Large intestine (tissue), 3 donors: Measurements from ENCODE around the gene ZNF595. TPM values are rescaled to one million over a fixed set of nuclear protein-coding genes. Genes with fewer than 3 reads are reported as not detected.
"Not testable (repeated sequence)": the region's sequence is repeated elsewhere in the genome, so short reads cannot be mapped to it uniquely, and the experiment has no call there.

ENCODE experiments used
- DNase-seq, 2 donors: peaks; one replicate each; pipeline versions ENCODE4 v3.0.0 to v3.0.0-alpha.2; 2013
- H3K27ac ChIP-seq: one replicate; pipeline ENCODE4 v1.5.1; 2013; ENCODE audit warnings: low read length
- H3K27me3 ChIP-seq: 2 replicates; pipeline ENCODE4 v1.6.1; 2013; ENCODE audit warnings: low read length; ENCODE audit not compliant: control insufficient read depth, insufficient read depth
- H3K36me3 ChIP-seq: 2 replicates; pipeline ENCODE4 v1.6.1; 2013; ENCODE audit warnings: low read length; ENCODE audit not compliant: control insufficient read depth, insufficient read depth
- H3K4me1 ChIP-seq: one replicate; pipeline ENCODE4 v1.6.1; 2013; ENCODE audit warnings: low read length; ENCODE audit not compliant: control insufficient read depth, insufficient read depth
- H3K4me3 ChIP-seq: one replicate; pipeline ENCODE4 v1.5.1; 2013; ENCODE audit warnings: low read length
- H3K9me3 ChIP-seq: one replicate; pipeline ENCODE4 v1.6.1; 2013; ENCODE audit warnings: mild to moderate bottlenecking, low read depth, low read length, moderate library complexity; ENCODE audit not compliant: control insufficient read depth
- WGBS: methylation state at CpG from one replicate; pipeline ENCODE4 v1.1.5; 2013; ENCODE audit warnings: low lambda C conversion rate; ENCODE audit not compliant: insufficient coverage; 5-methylcytosine and 5-hydroxymethylcytosine counted together
- polyA plus RNA-seq: library from polyadenylated mRNA; unstranded; fragments of 120-200 nt; gene quantifications from one replicate; pipeline ENCODE4 v1.2.1, GENCODE V29; 2013

ZNF595 gene
- polyA plus RNA-seq, 1 donor: 10.5 TPM

- H3K27me3 ChIP-seq: no peaks in the 10 kb centered on the region
- H3K27ac ChIP-seq: no peak overlapping the region
- WGBS: no CpG with 5 or more reads among the region's 5 CpGs
- H3K9me3 ChIP-seq: peaks cover 9% of the 10 kb centered on the region
- no peak overlapping the region for H3K4me3 ChIP-seq
- H3K36me3 ChIP-seq: no peaks in the 10 kb centered on the region
- no peak for DNase-seq
- H3K4me1 ChIP-seq: no peaks in the 10 kb centered on the region
These were observed 67.5 kb downstream of the ZNF595 start for GRCh38 chr4:120616-121015.

DNA sequence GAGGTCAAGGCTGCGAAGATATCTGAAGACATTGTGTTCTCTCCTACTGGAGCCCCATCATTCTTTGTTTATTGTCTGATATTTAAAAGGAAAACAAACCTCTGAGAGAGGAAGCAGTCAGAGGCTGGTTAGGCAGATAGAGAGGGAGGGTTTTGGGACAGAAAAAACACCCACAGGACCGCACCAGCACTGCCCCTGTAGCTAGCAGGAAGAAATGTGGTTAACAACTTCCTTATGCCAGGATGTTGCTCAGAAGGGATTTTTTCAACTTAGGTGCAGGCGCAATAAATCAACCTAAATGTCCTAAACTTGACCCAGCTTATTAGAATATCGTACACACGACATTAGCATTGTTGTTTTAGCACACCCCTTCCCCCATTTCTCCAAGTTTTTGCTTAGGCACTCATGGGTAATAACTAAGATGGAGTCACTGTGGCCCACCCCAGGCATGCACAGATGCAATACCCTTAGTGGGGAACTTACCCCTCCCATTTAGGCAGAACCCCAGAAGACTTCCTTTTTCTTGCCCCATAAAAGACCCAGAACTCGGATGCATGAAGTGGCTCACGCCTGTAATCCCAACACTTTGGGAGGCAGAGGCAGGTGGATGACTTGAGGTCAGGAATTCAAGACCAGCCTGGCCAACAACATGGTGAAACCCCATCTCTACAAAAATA, 68.4 kb downstream of the ZNF595 start:
- H3K4me1 ChIP-seq: peaks cover 3% of the 10 kb centered on the region
- no peaks in the 10 kb centered on the region for H3K36me3 ChIP-seq
- no peak overlapping the region for H3K4me3 ChIP-seq
- peaks cover 9% of the 10 kb centered on the region for H3K9me3 ChIP-seq
- no peak overlapping the region for H3K27ac ChIP-seq
- DNase-seq: no peak
- H3K27me3 ChIP-seq: no peaks in the 10 kb centered on the region
- WGBS: no CpG with 5 or more reads among the region's 7 CpGs

- H3K36me3 ChIP-seq: peaks cover 21% of the 10 kb centered on the region
- peak overlapping the region; percentile 82 for H3K4me3 ChIP-seq
- H3K4me1 ChIP-seq, H3K27me3 ChIP-seq, DNase-seq: not testable (repeated sequence)
- peaks cover 25% of the 10 kb centered on the region for H3K9me3 ChIP-seq
- H3K27ac ChIP-seq: peak overlapping the region; percentile 89
- WGBS: no CpG with 5 or more reads among the region's 10 CpGs
These were observed 70.8 kb downstream of the ZNF595 start for GRCh38 chr4:123922-124274.

GRCh38 chr4:124275-125081, 71.4 kb downstream of the ZNF595 start, which contains the start of gene ZNF718:
Gene ZNF718 (plus strand): TSS chr4:124501. CDS start chr4:124671, 170 bp downstream.
- H3K9me3 ChIP-seq: peaks cover 26% of the 10 kb centered on the region
- WGBS: no CpG with 5 or more reads among the region's 44 CpGs
- DNase-seq: peak; percentile 95 to 98

GRCh38 chr4:125091-125771, 72.1 kb downstream of the ZNF595 start:
- DNase-seq: peak; percentile 56 to 78
- Histone ChIP-seq H3K27ac (peak overlapping the region; percentile 89), H3K27me3 (no peaks in the 10 kb centered on the region), H3K9me3 (peaks cover 29% of the 10 kb centered on the region), H3K4me3 (peak overlapping the region; percentile 82), H3K36me3 (peaks cover 33% of the 10 kb centered on the region), H3K4me1 (peaks cover 3% of the 10 kb centered on the region)
- WGBS: no CpG with 5 or more reads among the region's 30 CpGs

More at GRCh38 chr4:124275-125081, 71.4 kb downstream of the ZNF595 start, which contains the start of gene ZNF718:
- H3K4me3 ChIP-seq: peak within 1 kb of the TSS; percentile 82
- peaks cover 25% of the 10 kb centered on the region for H3K36me3 ChIP-seq
- peak within 1 kb of the TSS; percentile 89 for H3K27ac ChIP-seq
- H3K4me1 ChIP-seq: peaks cover 3% of the 10 kb centered on the region
- H3K27me3 ChIP-seq: no peaks in the 10 kb centered on the region

GRCh38 chr4:125833-126232, 72.7 kb downstream of the ZNF595 start:
- no peaks in the 10 kb centered on the region for H3K27me3 ChIP-seq
- H3K4me1 ChIP-seq: peaks cover 3% of the 10 kb centered on the region
- H3K27ac ChIP-seq: peak overlapping the region; percentile 89
- peaks cover 37% of the 10 kb centered on the region for H3K36me3 ChIP-seq
- peaks cover 29% of the 10 kb centered on the region for H3K9me3 ChIP-seq
- H3K4me3 ChIP-seq: peak overlapping the region; percentile 82
- DNase-seq: peak in 1 of 2 donors; percentile 46
- WGBS: no CpG with 5 or more reads among the region's 5 CpGs

- DNase-seq: no peak
- H3K27ac ChIP-seq: no peak overlapping the region
- WGBS: no CpG with 5 or more reads among the region's 1 CpG
- H3K27me3 ChIP-seq: no peaks in the 10 kb centered on the region
- no peak overlapping the region for H3K4me3 ChIP-seq
- peaks cover 43% of the 10 kb centered on the region for H3K9me3 ChIP-seq
- peaks cover 72% of the 10 kb centered on the region for H3K36me3 ChIP-seq
- no peaks in the 10 kb centered on the region for H3K4me1 ChIP-seq
These were observed 79.4 kb downstream of the ZNF595 start for GRCh38 chr4:132483-132882.

Other genes starting within 250 kb of the ZNF595 start
- gene ZNF718, start 71.2 kb downstream of the ZNF595 start, polyA plus RNA-seq: 5.2 TPM